ENCODE measurements around the gene PRH2. TPM values are rescaled to one million over a fixed set of nuclear protein-coding genes. Genes with fewer than 3 reads are reported as not detected.

Gene PRH2
- polyA plus RNA-seq, 1 donor (not counting 4 experiments of a cell fraction or from before 2014, with no cell fraction given): 0.12 TPM

GRCh38 chr12:10941369-10941768, 12.3 kb downstream of the PRH2 start:
- no peaks in the 10 kb centered on the region for H3K27me3 ChIP-seq (ENCODE audit: control insufficient read depth, extremely low read depth, insufficient read depth, low read length)
- dilution Hi-C loops (cut with MboI; ENCODE audit: extremely low pct_ligation_motif_present, low sequenced_read_pairs): no loop called here
- H3K4me1 ChIP-seq (ENCODE audit: control insufficient read depth, extremely low read depth, insufficient read depth, low read length): peaks cover 38% of the 10 kb centered on the region
- no peak overlapping the region for H2AFZ ChIP-seq (ENCODE audit: control insufficient read depth, low read length)
- H3K79me2 ChIP-seq (ENCODE audit: control insufficient read depth, insufficient read depth, low read length): no peaks in the 10 kb centered on the region
- H3K9me3 ChIP-seq (ENCODE audit: control insufficient read depth, low read depth, low read length): no peaks in the 10 kb centered on the region
- H3K9ac ChIP-seq (ENCODE audit: control insufficient read depth, extremely low read depth, insufficient read depth, low read length): no peak overlapping the region
- H3K4me2 ChIP-seq (ENCODE audit: control insufficient read depth, extremely low read depth, insufficient read depth, low read depth, low read length): no peak overlapping the region
- no peak for TF ChIP-seq EZH2 (IDR thresholded peaks at IDR 0.05; ENCODE audit: low read length)
- TF ChIP-seq CTCF (optimal IDR thresholded peaks at IDR 0.05 in 1 of 3, IDR thresholded peaks at IDR 0.05 in 1 of 3, conservative IDR thresholded peaks at IDR 0.05 in 1 of 3; ENCODE audit: extremely low read depth in 1 of 3, insufficient read depth in 2 of 3, low read length in 3 of 3): no peak
- no peaks in the 10 kb centered on the region for H4K20me1 ChIP-seq (ENCODE audit: control insufficient read depth, extremely low read depth, insufficient read depth, low read length)
- H3K9me1 ChIP-seq (ENCODE audit: control insufficient read depth, extremely low read depth, insufficient read depth, low read length): no peaks in the 10 kb centered on the region
- H3K27ac ChIP-seq (ENCODE audit: control insufficient read depth, insufficient read depth, low read length): peak overlapping the region; percentile 77
- DNase-seq (ENCODE audit: low read depth, low spot score) (no peak), FAIRE-seq (no peak)
- no peak overlapping the region for H3K4me3 ChIP-seq (ENCODE audit: control insufficient read depth in 2 of 3, extremely low read depth in 1 of 3, insufficient read depth in 2 of 3, low read depth in 1 of 3, low read length in 3 of 3)
- H3K36me3 ChIP-seq (ENCODE audit: control insufficient read depth in 2 of 2, extremely low read depth in 1 of 2, insufficient read depth in 2 of 2, low read length in 2 of 2): no peaks in the 10 kb centered on the region

- Histone ChIP-seq H3K4me3 (ENCODE audit: control insufficient read depth in 2 of 3, extremely low read depth in 1 of 3, insufficient read depth in 2 of 3, low read depth in 1 of 3, low read length in 3 of 3) (no peak overlapping the region), H4K20me1 (ENCODE audit: control insufficient read depth, extremely low read depth, insufficient read depth, low read length) (no peaks in the 10 kb centered on the region), H3K79me2 (ENCODE audit: control insufficient read depth, insufficient read depth, low read length) (no peaks in the 10 kb centered on the region), H3K9me1 (ENCODE audit: control insufficient read depth, extremely low read depth, insufficient read depth, low read length) (no peaks in the 10 kb centered on the region), H2AFZ (ENCODE audit: control insufficient read depth, low read length) (peak overlapping the region; percentile 90), H3K9ac (ENCODE audit: control insufficient read depth, extremely low read depth, insufficient read depth, low read length) (peak overlapping the region; percentile 55), H3K4me2 (ENCODE audit: control insufficient read depth, extremely low read depth, insufficient read depth, low read depth, low read length) (peak overlapping the region; percentile 69), H3K9me3 (ENCODE audit: control insufficient read depth, low read depth, low read length) (no peaks in the 10 kb centered on the region), H3K27me3 (ENCODE audit: control insufficient read depth, extremely low read depth, insufficient read depth, low read length) (no peaks in the 10 kb centered on the region), H3K4me1 (ENCODE audit: control insufficient read depth, extremely low read depth, insufficient read depth, low read length) (peaks cover 38% of the 10 kb centered on the region), H3K27ac (ENCODE audit: control insufficient read depth, insufficient read depth, low read length) (peak overlapping the region; percentile 77), H3K36me3 (ENCODE audit: control insufficient read depth in 2 of 2, extremely low read depth in 1 of 2, insufficient read depth in 2 of 2, low read length in 2 of 2) (no peaks in the 10 kb centered on the region)
- FAIRE-seq (peak; percentile 100), DNase-seq (ENCODE audit: low read depth, low spot score) (peak; percentile 59)
- dilution Hi-C loops (cut with MboI; ENCODE audit: extremely low pct_ligation_motif_present, low sequenced_read_pairs): no loop called here
- TF ChIP-seq CTCF (optimal IDR thresholded peaks at IDR 0.05 in 1 of 3, IDR thresholded peaks at IDR 0.05 in 1 of 3, conservative IDR thresholded peaks at IDR 0.05 in 1 of 3; ENCODE audit: extremely low read depth in 1 of 3, insufficient read depth in 2 of 3, low read length in 3 of 3) (no peak), EZH2 (IDR thresholded peaks at IDR 0.05; ENCODE audit: low read length) (no peak)
Measured at GRCh38 chr12:10941916-10942607, 13.0 kb downstream of the PRH2 start.
